Suprapubic skin (tissue), 4 donors: ENCODE results near the gene TMEM181. TPM values are rescaled to one million over a fixed set of nuclear protein-coding genes. Genes with fewer than 3 reads are reported as not detected.

ENCODE experiments used
- DNase-seq, 2 donors: peaks; one replicate each; pipeline ENCODE4 v3.0.0-alpha.2; 2019; ENCODE audit warnings: low spot score in 2 of 2
- H3K27ac ChIP-seq: fragments of 200-600 bp; sonication (generic); one replicate; pipeline ENCODE4 v1.5.1; 2019
- H3K27me3 ChIP-seq: fragments of 200-600 bp; sonication (generic); one replicate; pipeline ENCODE4 v1.5.1; 2019
- H3K36me3 ChIP-seq: fragments of 200-600 bp; sonication (generic); one replicate; pipeline ENCODE4 v1.5.1; 2019
- H3K4me1 ChIP-seq: fragments of 200-600 bp; sonication (generic); one replicate; pipeline ENCODE4 v1.5.1; 2019
- H3K4me3 ChIP-seq: fragments of 200-600 bp; sonication (generic); one replicate; pipeline ENCODE4 v1.5.1; 2019; ENCODE audit warnings: mild to moderate bottlenecking
- H3K9me3 ChIP-seq: fragments of 200-600 bp; sonication (generic); one replicate; pipeline ENCODE4 v1.5.1; 2019
- EP300 ChIP-seq: sonication (generic); formaldehyde crosslinking; IDR thresholded peaks from one replicate; pipeline ENCODE4 v1.6.1; 2017; ENCODE audit warnings: antibody characterized with exemption
- POLR2A ChIP-seq, 2 donors: fragments of 450-650 bp; IDR thresholded peaks; one replicate each; pipeline ENCODE4 v1.6.1; 2017; ENCODE audit warnings: antibody characterized with exemption in 2 of 2, mild to moderate bottlenecking in 2 of 2, moderate library complexity in 2 of 2
- POLR2AphosphoS5 ChIP-seq, 3 donors: sonication (generic); formaldehyde crosslinking; IDR thresholded peaks; one replicate each; pipeline ENCODE4 v1.6.1; 2017; ENCODE audit warnings: antibody characterized with exemption in 3 of 3
- WGBS: methylation state at CpG from one replicate; pipeline ENCODE4 v1.1.5; 2018; 5-methylcytosine and 5-hydroxymethylcytosine counted together
- total RNA-seq, 4 donors: library from RNA; depleted of rRNA; stranded (reverse); fragments of >200 nt; gene quantifications; one replicate each; pipeline ENCODE4 v1.1.0, GENCODE V29; 2016
- TF ChIP-seq, protein P1 (sequence below), 2 donors: fragments of 200-600 bp in 1 of 2; fragments of 450-650 bp in 1 of 2; sonication (generic) in 1 of 2; IDR thresholded peaks; one replicate each; pipeline ENCODE4 v1.5.1; 2016 to 2019; ENCODE audit warnings: antibody characterized with exemption in 2 of 2, mild to moderate bottlenecking in 1 of 2, moderate library complexity in 1 of 2

TMEM181 gene
- total RNA-seq, 4 donors from 2014 or later: 17.5 to 24.7 (median 21.7) TPM

- no peak for DNase-seq
- no peak overlapping the region for H3K4me3 ChIP-seq
- no peaks in the 10 kb centered on the region for H3K27me3 ChIP-seq
- H3K36me3 ChIP-seq: peaks cover 30% of the 10 kb centered on the region
- 80% methylated on average over 6 of the region's 6 CpGs for WGBS
- H3K27ac ChIP-seq: no peak overlapping the region
- peaks cover 13% of the 10 kb centered on the region for H3K4me1 ChIP-seq
- TF ChIP-seq, protein P1, sequence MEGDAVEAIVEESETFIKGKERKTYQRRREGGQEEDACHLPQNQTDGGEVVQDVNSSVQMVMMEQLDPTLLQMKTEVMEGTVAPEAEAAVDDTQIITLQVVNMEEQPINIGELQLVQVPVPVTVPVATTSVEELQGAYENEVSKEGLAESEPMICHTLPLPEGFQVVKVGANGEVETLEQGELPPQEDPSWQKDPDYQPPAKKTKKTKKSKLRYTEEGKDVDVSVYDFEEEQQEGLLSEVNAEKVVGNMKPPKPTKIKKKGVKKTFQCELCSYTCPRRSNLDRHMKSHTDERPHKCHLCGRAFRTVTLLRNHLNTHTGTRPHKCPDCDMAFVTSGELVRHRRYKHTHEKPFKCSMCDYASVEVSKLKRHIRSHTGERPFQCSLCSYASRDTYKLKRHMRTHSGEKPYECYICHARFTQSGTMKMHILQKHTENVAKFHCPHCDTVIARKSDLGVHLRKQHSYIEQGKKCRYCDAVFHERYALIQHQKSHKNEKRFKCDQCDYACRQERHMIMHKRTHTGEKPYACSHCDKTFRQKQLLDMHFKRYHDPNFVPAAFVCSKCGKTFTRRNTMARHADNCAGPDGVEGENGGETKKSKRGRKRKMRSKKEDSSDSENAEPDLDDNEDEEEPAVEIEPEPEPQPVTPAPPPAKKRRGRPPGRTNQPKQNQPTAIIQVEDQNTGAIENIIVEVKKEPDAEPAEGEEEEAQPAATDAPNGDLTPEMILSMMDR (IDR thresholded peaks at IDR 0.05): no peak
- TF ChIP-seq POLR2AphosphoS5 (IDR thresholded peaks at IDR 0.05) (no peak), EP300 (no peak), POLR2A (IDR thresholded peaks at IDR 0.05) (no peak)
- no peaks in the 10 kb centered on the region for H3K9me3 ChIP-seq
Measured at GRCh38 chr6:158634695-158635426, 75.0 kb downstream of the TMEM181 start.

DNA sequence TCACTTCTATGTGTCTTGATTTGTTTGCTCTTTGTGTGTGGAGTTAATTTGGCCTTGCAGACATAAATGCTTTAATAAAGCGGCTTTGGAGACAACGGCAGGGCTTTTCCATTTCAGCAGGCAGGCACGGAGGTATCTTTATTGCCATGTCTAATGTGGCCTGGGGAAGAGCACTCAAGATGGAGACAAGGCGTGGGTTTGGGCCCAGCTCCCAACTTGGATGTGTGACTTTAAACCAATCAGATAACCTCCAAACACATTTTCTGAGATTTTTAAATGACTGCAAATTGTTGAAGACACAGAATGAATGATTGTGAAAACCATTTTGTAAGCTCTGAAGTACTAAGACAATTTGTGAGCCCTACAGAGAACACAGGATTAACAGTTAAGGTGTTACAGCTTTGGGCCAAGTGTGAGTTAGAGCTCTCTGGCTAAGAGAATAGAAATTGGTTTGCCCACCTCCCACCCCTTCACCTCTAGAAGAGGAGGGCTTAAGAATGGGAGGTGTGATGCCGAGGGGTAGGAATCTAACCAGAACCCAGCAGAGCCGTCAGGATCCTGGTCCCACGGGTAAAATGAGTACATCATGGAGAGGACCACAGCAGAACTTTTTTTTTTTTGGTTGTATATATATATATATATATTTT is 75.7 kb downstream of the TMEM181 start:
- Histone ChIP-seq H3K4me1 (peaks cover 15% of the 10 kb centered on the region), H3K9me3 (no peaks in the 10 kb centered on the region), H3K36me3 (peaks cover 30% of the 10 kb centered on the region), H3K4me3 (no peak overlapping the region), H3K27ac (no peak overlapping the region), H3K27me3 (no peaks in the 10 kb centered on the region)
- no peak for DNase-seq
- TF ChIP-seq EP300: no peak
- no peak for TF ChIP-seq POLR2AphosphoS5 (IDR thresholded peaks at IDR 0.05)
- TF ChIP-seq, protein P1 (IDR thresholded peaks at IDR 0.05): no peak
- TF ChIP-seq POLR2A (IDR thresholded peaks at IDR 0.05): no peak
- 91% methylated on average over 7 of the region's 7 CpGs for WGBS

DNA sequence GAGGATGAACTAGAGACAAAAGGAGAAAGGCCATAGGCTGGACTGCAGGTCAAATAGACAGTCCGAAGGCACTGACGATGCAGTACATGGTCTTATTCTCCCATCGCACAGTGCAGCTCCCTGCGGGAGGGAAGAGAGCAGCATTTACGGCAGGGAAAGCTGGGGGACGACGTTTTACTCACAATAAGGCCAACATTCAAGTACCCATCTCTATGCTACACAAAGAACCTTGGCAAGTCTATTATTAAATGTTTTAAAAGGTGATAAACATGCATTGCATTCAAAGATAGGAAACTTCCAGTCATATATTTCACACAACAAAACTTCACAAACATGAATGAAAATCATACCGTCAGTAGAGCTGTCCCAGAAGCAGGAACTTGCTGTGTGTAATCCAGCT is 76.9 kb downstream of the TMEM181 start:
- no peaks in the 10 kb centered on the region for H3K27me3 ChIP-seq
- H3K36me3 ChIP-seq: peaks cover 30% of the 10 kb centered on the region
- no peak for DNase-seq
- H3K27ac ChIP-seq: no peak overlapping the region
- H3K4me3 ChIP-seq: no peak overlapping the region
- TF ChIP-seq EP300: no peak
- no peak for TF ChIP-seq POLR2AphosphoS5 (IDR thresholded peaks at IDR 0.05)
- TF ChIP-seq POLR2A (IDR thresholded peaks at IDR 0.05): no peak
- TF ChIP-seq, protein P1 (IDR thresholded peaks at IDR 0.05): no peak
- H3K4me1 ChIP-seq: peaks cover 11% of the 10 kb centered on the region
- 89% methylated on average over 8 of the region's 8 CpGs for WGBS
- H3K9me3 ChIP-seq: no peaks in the 10 kb centered on the region

- no peak for TF ChIP-seq POLR2AphosphoS5 (IDR thresholded peaks at IDR 0.05)
- TF ChIP-seq EP300: no peak
- DNase-seq: no peak
- Histone ChIP-seq H3K9me3 (no peaks in the 10 kb centered on the region), H3K4me3 (no peak overlapping the region), H3K4me1 (peaks cover 25% of the 10 kb centered on the region), H3K27me3 (no peaks in the 10 kb centered on the region), H3K36me3 (peaks cover 23% of the 10 kb centered on the region), H3K27ac (no peak overlapping the region)
- WGBS: 92% methylated on average over 3 of the region's 3 CpGs
Measured at GRCh38 chr6:158638324-158638854, 78.5 kb downstream of the TMEM181 start.

DNA sequence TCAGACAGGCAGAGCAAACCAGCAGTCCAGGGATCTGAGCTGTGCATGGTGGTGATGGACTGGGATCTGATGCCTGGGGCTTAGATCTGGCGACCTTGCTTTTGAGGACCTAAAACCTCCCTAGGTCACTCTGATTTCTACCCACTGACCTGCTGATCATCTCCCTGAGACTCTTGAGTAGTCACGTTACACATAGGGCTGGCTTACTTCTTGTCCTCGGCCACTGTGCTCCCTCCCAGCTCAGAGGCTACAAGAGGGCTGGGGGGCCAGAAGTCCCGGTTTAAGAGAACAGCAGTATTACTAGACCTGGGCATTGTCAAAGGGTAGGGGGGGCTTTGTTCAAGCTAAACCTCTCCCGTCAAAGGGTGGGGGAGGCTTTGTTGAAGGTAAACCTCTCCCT is 79.2 kb downstream of the TMEM181 start:
- TF ChIP-seq EP300: no peak
- TF ChIP-seq POLR2AphosphoS5 (IDR thresholded peaks at IDR 0.05): no peak

GRCh38 chr6:158640519-158640918 is 80.6 kb downstream of the TMEM181 start:
- Histone ChIP-seq H3K4me3 (no peak overlapping the region), H3K27me3 (no peaks in the 10 kb centered on the region), H3K27ac (no peak overlapping the region), H3K4me1 (peaks cover 36% of the 10 kb centered on the region), H3K36me3 (peaks cover 18% of the 10 kb centered on the region), H3K9me3 (no peaks in the 10 kb centered on the region)
- DNase-seq: no peak
- WGBS: 100% methylated on average over 2 of the region's 2 CpGs
- TF ChIP-seq POLR2AphosphoS5 (IDR thresholded peaks at IDR 0.05): no peak
- no peak for TF ChIP-seq EP300

More for the DNA sequence above, 79.2 kb downstream of the TMEM181 start:
- H3K4me1 ChIP-seq: peaks cover 29% of the 10 kb centered on the region
- DNase-seq: no peak
- H3K9me3 ChIP-seq: no peaks in the 10 kb centered on the region
- WGBS: 96% methylated on average over 5 of the region's 5 CpGs
- H3K4me3 ChIP-seq: no peak overlapping the region
- H3K36me3 ChIP-seq: peaks cover 23% of the 10 kb centered on the region
- H3K27me3 ChIP-seq: no peaks in the 10 kb centered on the region
- H3K27ac ChIP-seq: no peak overlapping the region
